Fibroblast of the conjunctiva (primary cell): Measurements from ENCODE around the gene SPDYC.

Source experiments
- DNase-seq: peaks from one replicate; pipeline ENCODE4 v3.0.0-alpha.2; 2010; ENCODE audit warnings: low read depth

SPDYC gene

DNA sequence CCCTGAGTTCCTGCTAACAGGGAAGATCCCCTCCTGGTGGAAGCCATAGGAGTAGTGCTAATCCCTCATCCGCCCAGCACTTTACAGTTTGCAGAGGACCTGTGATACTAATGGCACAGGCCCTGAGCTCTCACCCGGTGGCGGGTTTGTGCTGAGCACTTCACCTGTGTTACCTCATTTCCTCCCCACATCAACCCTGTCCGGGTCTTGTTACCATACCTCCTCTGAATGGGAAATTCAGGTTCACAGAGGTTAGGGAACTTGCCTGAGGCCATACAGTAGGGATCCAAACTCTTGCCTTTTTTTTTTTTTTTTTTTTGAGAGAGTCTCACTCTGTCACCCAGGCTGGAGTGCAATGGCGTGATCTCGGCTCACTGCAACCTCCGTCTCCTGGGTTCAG is 36.9 kb downstream of the SPDYC start:
- DNase-seq: no peak

DNA sequence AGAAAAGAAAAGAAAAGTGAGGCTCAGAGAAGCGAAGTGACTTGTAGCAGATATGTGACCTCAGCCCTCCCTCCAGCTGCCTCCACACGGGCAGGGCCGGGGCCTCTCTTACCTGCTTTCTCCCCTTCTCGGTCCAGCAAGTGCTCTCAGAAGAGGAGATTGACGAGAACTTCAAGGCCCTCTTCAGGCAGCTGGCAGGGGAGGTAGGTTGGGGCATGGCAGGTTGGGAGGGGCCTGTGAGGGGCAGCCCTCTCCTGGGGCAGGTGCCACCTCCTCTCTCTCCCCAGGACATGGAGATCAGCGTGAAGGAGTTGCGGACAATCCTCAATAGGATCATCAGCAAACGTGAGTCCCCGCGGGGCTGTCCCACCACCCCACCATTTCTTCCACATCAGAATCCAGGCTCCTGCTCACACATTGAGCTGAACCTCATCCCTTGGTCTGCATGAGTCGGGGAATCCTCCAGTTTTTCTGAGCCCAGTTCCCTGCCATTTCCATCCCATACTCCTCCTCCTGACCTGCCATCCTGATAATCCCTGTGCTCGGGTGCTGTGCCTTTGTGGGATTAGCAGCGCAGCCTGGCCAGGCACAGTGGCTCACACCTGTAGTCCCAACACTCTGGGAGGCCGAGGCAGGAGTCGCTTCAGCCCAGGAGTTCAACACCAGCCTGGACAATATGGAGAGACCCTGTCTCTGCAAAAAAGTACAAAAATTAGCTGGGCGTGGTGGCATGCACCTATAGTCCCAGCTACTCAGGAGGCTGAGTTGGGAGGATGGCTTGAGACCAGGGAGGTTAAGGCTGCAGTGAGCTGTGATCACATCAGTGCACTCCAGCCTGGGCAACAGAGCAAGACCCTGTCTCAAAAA is 38.1 kb downstream of the SPDYC start:
- no peak for DNase-seq

DNA sequence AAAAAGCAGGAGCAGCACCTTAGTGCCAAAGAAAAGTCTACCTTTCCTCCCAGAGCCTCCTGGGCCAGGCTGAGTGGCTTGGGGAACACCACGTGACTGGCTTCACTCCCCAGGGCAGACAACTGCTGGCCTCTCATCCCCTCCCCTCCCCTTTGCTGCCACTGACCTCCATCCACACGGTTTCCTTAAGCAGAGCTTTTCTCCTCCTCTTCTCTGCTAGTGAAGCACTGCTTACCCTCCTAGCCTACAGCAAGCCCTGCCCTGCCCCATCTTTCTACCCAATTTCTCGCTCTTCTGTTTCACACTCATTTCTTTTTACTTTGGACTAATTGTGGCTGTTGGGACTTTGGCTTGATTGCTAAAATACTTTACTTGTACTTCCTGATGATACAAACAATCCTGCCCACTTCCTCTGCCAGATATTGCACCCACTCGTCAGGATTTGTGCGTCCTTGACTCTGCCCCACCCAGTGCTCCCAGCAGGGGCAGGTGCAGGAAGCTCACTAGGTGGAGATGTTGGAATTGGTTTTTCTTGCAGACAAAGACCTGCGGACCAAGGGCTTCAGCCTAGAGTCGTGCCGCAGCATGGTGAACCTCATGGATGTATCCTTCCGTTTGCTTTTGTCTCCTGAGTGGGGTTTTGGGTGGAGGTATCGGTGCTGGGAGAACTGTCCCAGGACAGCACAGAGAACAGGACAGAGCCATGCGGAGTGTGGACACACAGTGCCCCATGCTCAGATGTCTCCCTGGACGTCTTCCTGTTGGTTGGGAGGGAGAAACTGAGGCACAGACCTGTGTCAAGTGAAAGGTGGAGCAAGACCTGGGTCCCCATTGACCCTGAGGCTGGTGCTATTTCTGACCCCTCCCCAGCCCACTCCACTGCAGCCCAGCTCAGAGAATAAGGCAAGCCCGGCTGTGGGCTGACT is 39.0 kb downstream of the SPDYC start:
- no peak for DNase-seq

DNA sequence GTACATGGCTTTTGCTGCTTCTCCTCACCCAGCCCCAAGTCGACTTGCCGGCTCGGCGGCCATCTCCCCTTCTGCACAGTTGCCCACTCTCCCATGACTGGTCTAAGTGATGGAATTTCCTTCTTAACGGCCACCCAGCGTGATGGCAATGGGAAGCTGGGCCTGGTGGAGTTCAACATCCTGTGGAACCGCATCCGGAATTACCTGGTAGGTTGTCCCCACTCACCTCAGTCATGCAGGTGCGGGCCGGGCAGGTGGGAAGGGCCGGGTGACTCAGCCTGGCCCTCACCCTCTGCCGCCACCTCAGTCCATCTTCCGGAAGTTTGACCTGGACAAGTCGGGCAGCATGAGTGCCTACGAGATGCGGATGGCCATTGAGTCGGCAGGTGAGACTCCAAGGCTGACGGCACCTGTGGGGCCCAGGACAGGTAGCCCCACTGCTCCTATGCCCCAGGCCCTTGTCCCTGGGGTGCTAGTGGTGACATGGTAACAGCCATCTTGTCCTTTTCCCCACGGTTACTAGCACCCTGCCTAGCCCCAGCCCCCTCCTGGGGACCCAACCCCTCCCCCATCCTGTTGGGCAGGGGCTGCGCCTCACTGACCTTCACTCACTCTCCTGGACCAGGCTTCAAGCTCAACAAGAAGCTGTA is 39.8 kb downstream of the SPDYC start:
- DNase-seq: no peak

DNA sequence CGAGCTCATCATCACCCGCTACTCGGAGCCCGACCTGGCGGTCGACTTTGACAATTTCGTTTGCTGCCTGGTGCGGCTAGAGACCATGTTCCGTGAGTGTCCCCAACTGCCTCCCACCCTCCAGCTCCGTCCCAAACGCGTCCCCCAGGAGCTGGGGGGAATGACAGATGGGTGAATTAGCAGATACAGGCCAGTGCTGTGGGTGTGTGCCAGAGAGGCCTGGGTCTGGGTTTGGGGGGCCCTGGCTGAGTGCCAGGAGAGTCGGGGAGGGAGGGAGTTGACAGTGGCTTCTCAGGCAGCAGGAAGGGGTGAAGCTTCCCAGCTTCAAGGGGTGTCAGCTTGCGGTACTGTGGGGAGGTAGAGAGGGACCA is 40.3 kb downstream of the SPDYC start:
- no peak for DNase-seq

DNA sequence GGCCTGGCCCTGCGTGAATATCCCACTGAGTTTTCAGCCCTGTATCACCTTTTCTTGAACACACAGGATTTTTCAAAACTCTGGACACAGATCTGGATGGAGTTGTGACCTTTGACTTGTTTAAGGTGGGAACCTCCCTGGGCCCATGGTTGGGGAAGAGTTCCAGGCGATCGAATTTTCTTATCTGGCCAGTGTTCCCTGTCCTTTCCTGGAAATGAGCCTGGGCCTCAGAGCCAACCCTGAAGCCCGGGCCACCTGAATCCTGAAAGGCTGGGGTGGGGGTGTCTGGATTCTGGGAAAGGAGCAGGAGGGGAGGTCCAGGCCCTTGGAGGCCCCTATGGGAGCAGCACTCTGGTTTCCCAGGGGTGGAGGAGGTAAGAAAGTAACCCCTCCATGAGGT is 40.7 kb downstream of the SPDYC start:
- no peak for DNase-seq

DNA sequence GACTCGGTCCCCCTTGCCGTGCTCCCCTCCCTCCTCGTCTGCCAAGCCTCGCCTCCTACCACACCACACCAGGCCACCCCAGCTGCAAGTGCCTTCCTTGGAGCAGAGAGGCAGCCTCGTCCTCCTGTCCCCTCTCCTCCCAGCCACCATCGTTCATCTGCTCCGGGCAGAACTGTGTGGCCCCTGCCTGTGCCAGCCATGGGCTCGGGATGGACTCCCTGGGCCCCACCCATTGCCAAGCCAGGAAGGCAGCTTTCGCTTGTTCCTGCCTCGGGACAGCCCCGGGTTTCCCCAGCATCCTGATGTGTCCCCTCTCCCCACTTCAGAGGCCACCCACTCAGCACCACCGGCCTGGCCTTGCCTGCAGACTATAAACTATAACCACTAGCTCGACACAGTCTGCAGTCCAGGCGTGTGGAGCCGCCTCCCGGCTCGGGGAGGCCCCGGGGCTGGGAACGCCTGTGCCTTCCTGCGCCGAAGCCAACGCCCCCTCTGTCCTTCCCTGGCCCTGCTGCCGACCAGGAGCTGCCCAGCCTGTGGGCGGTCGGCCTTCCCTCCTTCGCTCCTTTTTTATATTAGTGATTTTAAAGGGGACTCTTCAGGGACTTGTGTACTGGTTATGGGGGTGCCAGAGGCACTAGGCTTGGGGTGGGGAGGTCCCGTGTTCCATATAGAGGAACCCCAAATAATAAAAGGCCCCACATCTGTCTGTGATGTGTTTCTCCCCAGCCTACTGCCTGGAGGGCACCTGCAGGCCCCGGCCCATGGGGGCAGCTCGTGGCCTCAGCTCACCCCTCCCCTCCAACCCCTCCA is 41.5 kb downstream of the SPDYC start:
- no peak for DNase-seq

DNA sequence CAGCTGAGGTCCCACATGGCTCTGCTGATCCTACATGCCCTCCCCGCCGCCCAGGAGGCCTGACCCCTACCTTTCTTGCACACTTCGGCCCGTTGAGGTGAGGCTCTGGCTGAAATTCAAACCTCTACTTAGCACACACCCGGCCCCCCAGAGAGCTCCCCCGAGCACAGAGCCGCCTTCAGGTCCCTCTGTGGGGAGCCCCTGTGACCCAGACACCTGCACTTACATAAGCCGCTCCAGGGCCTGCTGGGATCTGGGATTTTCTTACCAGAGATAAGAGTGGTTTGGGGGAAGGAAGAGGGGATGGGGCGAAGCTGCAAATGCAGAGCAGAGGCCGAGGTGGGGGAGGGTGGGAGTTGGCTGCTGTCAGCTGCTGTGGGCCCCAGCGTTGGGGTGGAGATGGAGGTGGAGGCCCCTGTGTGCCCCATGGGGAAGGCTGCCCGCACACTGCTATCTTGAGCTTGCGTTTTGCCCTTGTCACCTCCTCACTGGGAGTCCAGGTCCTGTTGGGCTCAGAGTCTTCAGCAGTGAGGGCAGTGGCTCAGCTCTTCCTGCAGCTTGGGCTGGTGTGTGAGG is 42.3 kb downstream of the SPDYC start:
- no peak for DNase-seq

DNA sequence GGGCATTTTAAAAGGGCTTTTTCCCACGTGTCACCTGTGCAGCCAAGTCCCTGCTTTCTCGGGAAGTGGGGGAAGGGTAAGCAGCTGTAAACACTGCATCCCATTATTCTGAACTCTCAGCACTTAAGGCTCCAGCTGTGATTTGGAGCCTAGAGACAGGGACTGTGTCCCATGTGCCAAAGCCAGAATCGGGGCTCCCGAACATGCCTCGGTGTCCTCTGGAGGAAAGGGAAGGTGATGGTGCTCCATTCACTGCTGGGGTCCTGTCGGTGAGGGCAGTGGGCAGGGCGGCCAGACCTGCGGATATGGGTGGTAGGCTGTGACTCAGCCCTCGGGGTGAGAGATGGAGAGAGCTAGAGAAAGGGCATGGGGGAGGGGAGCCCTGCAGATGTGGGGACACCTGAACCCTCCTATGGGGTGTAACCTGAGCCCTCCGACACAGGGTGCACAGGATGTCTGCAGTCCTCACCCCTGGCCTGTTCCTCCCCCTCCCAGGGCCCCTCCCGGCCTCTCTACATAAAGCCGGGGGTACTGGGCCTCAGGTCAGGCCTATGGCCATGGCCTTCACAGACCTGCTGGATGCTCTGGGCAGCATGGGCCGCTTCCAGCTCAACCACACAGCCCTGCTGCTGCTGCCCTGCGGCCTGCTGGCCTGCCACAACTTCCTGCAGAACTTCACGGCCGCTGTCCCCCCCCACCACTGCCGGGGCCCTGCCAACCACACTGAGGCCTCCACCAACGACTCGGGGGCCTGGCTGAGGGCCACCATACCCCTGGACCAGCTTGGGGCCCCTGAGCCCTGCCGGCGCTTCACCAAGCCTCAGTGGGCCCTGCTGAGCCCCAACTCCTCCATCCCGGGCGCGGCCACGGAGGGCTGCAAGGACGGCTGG is 43.5 kb downstream of the SPDYC start:
- no peak for DNase-seq

DNA sequence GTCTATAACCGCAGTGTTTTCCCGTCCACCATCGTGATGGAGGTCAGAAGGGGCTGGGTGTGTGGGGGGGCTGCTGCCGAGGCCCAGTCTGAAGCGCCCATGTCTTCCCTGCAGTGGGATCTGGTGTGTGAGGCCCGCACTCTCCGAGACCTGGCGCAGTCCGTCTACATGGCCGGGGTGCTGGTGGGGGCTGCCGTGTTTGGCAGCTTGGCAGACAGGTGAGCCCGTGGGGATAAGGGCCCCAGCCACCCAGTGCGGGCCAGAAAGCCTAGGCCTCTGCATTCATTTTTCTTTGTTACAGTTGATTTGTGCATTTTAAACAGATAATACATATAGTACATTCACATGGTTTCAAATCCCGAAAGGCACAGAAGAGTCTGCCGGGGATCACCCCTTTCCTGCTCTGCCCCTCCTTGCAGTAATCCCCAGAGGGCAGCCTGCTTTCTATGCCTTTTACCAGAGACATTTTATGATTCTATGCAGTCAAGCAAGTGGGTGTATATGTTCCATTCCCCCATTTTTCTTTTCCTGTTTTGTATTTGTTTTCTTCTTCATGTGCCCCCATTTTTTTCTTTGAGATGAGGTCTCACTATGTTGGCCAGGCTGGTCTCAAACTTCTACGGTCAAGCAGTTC is 44.3 kb downstream of the SPDYC start:
- DNase-seq: no peak

DNA sequence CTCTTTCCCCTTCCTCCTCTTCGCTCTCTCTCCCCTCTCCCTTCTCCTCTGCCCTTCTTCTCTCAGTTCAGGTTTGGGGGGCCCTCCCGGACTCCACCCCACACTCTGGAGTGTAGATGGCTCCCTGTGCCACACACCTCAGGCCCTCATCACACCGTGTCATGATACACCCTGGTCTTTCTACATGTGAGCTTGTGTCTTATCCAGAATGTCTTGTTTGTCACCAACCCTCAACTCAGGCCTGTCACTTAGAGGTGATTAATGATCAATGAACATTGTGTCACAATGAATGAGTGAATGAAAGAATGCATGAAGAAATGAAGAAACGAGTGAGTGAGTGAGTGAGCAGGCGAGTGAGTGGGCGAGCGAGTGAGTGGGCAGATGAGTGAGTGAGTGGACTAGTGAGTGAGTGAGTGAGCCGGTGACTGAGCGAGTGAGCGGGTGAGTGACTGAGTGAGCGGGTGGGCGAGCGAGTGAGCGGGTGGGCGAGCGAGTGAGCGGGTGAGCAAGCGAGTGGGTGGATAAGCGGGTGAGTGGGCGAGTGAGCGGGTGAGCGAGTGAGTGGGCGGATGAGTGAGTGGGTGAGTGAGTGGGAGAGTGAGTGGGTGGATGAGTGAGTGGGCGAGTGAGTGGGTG is 45.5 kb downstream of the SPDYC start:
- no peak for DNase-seq

DNA sequence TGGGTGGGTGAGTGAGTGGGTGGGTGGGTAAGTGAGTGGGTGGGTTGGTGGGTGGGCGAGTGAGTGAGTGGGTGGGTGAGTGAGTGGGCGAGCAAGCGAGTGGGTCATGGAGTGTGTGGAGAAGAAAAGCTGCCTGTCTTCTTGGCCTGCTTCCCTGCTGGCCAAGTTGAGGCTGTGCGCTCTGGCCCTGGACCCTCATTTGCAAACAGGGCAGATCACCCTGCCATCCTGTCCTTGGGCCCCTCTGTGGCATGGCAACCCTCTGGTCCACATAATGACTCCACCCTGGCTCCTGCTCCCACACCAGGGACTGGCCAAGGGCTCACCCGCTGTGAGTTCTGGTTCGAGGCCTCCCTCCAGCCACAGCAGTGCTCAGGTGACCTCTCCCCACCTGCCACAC is 46.8 kb downstream of the SPDYC start:
- DNase-seq: no peak

DNA sequence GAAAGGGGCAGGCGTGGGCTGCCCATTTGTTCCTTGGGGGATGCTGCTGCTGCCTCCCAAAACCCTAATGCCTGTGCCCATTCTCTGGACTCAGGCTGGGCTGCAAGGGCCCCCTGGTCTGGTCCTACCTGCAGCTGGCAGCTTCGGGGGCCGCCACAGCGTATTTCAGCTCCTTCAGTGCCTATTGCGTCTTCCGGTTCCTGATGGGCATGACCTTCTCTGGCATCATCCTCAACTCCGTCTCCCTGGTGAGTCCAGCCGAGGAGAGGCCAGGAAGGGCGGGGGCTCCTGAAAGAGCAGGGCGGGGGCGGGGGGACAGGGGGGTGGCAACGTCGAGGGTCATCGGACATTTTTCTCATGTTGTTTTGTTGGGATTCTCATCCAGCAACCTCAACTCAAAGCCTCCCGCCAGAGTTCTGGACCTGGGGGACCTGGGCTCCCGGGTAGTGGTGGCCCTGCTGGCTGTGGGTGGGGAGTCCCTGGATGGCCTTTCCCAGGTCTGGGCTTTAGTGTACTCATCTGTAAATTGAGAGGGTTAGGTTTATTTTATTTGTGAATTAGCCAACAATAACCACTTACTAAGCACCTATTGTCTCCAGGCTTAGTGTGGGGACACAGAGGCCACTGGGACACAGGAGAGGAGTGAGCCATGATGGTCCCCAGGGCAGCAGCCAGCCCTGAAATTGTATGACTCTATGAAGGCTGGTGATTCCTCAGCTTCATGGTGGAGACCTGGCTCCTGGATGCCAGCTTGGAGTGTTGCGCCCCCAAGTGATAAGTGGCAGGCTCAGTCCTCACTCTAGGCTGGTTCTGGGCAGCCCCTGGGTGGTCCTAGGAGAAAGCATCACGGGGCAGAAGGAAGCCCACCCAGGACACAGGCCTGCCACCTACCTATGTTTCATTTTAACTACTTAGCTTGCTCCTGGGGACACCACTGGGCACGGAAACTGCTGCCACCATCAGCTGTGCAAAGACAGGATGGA is 47.7 kb downstream of the SPDYC start:
- no peak for DNase-seq

DNA sequence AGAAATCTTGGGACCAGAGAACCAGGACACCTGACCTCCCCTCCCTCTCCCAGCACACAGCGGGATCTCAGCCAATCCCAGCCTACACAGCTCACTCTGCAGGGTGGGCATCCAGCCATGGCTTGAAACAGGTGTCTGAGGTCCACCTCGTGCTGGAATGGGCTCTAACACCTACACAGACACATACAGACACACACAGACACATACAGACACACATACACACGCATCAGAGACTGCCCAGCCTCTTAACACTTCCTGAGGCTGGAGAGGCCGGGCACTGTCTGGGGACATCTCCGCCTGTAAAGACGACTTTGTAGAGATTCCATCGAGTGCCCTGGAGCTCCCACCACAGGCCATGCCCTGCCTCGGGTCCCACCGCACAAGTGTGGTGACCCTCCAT is 48.4 kb downstream of the SPDYC start:
- DNase-seq: no peak

DNA sequence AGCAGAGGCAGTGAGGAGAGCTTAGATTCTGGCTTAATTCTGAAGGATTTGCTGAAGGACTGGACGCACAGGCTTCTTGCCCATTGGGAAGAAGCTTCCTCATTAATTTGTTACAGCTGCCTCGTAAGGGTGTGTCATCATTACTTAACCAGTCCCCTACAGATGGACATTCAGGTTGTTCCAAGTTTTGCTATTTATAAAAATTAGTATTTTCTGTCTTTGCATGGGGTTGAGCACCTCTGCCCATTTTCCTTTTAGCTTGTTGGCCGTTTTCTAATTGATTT is 49.8 kb downstream of the SPDYC start:
- peak; percentile 49 for DNase-seq

DNA sequence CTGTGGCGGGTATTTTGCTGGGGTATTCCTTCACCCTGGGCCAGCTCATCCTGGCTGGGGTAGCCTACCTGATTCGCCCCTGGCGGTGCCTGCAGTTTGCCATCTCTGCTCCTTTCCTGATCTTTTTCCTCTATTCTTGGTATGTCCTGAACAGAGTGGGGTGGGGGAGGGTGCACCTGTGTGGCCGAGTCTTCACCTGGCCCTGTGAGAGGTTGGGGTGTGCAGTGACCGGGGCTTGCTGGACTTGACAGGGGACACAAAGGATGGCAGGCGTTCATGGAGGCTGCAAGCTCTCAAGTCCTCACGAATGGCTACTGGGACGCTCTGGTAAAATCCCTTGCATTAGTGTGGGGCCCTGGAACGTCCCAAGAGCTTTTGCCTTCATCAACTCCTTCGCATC is 51.0 kb downstream of the SPDYC start:
- DNase-seq: no peak
